ENCODE measurements around the gene UBTF.
A peak's percentile ranks its signal among the peaks of the same experiment; 100 is the strongest.

Gene UBTF

DNA sequence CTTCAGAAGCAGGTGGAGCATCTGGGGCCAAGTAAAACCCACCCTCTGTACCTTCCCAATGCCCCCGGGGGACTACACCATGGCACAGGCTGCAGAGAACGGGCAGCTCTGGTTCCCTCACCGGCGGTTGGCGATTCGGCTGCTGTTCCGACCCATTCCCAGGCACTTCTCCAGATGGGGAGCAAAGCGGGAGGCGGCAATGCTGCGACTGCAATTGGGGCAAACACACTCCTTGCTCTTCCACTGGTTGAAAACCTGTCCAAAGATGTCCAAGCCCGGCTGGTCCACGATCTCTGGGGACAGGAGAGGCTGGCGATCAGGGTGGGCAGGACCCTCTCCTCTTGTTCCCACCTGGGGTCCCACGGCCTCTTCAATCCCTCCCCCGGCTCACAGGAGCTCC lies 22.4 kb downstream of the UBTF start:
- DNase-seq = no peak

DNA sequence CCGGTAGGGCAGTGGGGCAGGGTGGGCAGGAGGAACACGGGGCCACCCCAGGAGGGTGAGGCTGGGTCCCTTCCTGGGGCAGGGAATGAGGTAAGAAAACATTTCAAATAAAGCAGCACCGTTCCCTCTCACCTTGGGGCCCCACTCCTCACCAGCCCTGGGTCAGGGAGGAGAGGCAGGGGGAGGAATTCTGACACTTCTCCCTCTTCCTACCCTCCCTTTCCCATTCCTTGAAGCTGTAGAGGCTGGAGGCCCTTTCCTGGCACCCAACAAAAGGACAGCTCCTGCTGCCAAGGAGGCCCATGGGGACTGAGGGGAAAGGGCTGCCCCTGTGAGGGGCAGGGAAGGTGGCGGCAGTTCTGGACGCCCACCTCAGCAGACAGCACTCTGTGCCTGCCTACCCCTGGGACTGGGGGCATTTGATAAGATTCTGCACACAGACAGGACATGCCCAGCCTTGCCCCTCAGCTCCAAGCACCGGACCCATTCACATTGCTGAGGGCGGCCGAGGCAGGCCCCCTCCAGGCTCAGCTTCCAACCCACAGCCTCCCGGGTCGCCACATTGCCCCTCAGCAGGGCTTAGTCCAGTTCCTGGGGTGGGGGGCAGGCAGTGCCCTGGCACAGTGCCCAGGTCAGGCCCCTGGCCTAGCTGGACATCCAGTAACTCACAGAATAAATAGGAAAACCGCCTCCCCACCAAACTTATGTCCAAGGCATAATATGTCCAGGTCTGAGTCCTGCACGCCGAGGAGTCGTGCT lies 26.0 kb downstream of the UBTF start:
- no peak for DNase-seq

DNA sequence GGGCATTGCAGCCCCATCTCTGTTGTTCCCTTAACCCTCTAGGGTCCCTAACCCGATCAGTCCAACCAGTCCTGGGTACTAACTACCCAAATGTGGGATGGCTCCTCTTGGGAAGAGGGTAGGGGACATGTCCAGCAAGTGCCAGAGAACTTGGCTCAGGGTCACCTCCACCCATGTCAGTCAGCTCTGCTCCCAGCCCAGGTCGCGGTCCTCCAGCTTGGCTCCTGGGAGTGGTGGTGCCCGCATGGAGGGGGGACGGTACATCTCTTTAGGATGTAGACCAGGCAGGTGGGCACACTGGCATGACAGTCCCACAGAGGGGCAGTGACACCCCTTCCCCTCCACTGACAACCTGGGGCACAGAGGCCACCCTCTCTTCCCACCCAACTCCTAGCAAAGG lies 26.7 kb downstream of the UBTF start:
- no peak for DNase-seq

DNA sequence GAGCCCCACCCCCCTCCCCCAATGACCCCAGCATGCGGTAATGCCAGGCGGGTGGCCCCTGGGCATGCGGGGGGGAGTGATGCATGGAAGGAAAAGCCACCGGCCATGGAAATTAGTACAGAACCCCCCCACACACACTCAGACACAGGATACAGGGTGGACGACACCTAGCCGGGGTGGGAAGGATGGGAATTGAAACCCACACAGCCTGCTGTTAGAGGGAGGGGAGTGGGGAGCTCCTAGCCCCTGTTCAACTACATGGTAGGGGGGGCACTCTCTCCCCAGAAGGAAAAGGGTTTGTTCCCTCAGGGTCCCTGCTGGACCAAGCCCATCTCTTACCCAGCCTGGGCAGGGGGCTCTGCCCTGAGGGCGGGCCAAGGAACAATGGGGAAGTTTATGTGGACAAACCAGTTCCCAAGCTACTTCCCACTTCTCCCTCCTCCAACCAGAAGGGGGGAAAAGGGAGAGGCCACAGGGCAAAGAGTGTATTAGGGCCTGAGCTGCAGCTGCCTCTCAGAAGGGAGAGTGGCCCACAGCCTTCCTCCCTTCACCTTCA lies 27.5 kb downstream of the UBTF start:
- no peak for DNase-seq

DNA sequence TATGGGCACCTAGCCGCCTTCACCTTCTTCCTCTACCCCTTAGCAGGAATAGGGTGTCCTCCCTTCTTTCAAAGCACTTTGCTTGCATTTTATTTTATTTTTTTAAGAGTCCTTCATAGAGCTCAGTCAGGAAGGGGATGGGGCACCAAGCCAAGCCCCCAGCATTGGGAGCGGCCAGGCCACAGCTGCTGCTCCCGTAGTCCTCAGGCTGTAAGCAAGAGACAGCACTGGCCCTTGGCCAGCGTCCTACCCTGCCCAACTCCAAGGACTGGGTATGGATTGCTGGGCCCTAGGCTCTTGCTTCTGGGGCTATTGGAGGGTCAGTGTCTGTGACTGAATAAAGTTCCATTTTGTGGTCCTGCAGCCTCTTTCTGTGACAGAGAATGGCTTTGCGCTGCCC lies 28.1 kb downstream of the UBTF start:
- no peak for DNase-seq

DNA sequence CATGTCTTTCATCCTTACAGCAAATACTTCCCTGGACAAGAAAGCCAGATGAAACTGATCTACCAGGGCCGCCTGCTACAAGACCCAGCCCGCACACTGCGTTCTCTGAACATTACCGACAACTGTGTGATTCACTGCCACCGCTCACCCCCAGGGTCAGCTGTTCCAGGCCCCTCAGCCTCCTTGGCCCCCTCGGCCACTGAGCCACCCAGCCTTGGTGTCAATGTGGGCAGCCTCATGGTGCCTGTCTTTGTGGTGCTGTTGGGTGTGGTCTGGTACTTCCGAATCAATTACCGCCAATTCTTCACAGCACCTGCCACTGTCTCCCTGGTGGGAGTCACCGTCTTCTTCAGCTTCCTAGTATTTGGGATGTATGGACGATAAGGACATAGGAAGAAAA lies 29.0 kb downstream of the UBTF start:
- DNase-seq = no peak

DNA sequence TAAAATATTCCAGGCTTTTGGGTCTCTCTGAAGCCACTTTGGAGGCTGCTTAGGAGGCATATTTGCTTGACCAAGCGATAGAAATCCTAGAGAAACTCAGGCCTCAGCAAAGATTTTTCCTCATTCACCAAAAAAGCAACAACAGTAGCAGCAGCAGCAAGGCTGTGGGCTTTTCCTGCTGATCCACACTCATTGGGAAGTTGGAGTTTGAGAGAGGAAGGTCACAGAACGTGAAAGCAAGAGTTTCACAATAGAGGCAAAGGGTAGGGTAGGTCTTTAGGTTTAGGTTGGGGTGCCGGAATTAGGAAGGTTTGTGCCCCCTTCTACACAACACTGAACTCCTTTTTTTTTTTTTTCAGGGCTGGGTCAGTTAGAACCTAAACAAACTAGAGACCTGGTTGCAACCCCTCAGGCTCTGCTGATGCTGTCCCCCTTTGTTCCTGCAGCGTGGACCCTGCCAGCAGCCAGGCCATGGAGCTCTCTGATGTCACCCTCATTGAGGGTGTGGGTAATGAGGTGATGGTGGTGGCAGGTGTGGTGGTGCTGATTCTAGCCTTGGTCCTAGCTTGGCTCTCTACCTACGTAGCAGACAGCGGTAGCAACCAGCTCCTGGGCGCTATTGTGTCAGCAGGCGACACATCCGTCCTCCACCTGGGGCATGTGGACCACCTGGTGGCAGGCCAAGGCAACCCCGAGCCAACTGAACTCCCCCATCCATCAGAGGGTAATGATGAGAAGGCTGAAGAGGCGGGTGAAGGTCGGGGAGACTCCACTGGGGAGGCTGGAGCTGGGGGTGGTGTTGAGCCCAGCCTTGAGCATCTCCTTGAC lies 30.7 kb downstream of the UBTF start:
- no peak for DNase-seq

DNA sequence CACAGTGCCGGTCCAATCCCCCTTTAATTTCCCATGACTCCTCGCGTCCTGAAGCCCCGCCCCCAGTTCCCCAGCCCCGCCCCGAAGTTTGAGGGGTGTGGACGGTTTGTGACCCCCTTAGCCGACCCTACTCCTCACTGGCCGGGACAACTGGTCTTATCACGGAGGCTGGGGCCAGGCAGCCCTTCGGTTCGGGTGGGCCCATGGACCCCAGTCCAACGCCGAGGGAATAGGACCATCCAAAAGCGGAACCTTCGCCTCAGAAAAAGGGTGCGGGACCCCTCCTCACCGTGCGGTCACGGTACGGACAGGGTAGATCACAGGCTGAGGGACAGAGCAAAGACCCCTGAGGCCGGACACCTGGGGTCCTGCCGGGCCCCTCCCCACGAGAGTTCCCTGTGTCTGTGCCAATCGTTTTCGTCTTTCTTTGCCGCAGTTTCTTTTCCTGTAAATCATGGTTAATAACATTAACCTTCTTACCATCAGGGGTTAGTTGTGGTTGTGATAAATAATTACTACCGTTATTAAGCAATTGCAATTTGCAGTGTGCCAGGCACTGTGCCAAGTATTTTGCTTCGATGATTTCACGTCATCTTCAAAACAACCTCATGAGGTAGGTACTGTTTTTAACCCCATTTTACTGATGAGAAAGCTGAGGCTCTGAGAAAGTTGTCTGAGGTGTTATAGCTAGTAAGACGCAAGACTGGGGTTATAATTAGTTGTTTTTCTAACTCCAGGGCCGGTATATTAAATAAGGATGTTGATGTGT lies 32.2 kb downstream of the UBTF start:
- no peak for DNase-seq

DNA sequence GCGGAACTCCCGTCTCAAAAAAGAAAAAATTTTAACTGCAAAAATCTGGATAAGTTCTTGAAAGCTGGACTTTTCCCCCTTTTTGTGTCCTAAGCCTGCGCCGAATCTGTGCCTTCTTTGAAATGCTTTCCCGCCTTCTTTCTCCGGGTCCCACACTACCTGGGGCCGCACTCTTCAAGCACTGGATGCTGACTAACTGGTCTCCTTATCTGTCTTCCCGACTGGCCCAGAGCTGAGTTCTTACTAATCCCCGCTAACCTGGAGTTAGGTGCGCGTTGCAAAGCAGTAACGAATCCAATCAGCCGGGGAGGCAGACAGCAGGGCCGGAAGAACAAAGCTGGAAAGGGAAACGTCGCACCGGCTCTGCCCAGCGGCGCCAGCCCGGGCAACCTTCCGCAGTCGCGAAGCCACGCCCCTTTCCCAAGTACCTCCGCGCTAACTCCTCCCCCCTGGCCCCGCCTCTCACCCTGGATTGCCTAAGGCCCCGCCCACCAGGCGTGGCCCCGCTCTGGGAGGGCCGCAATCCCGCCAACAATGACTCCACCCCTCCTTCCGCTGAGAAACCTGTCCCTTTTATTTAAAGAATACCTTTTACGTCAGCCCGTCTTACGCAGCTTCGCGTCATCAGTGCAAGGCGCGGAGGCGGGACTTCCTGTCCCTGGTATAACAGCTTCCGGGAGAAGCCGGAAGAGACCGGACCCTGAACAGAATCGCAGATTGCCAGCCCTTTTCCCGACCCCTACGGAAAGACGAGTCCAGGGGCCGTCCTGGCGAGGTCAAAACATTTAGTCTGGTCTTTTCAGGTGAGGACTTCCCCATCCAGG lies 33.0 kb downstream of the UBTF start, which contains the start of gene TMUB2:
TMUB2 (plus strand) TSS at position 666 of the 824 bp plus-strand sequence. CDS start 737 bp downstream, outside the sequence.
- peak; percentile 99 for DNase-seq

DNA sequence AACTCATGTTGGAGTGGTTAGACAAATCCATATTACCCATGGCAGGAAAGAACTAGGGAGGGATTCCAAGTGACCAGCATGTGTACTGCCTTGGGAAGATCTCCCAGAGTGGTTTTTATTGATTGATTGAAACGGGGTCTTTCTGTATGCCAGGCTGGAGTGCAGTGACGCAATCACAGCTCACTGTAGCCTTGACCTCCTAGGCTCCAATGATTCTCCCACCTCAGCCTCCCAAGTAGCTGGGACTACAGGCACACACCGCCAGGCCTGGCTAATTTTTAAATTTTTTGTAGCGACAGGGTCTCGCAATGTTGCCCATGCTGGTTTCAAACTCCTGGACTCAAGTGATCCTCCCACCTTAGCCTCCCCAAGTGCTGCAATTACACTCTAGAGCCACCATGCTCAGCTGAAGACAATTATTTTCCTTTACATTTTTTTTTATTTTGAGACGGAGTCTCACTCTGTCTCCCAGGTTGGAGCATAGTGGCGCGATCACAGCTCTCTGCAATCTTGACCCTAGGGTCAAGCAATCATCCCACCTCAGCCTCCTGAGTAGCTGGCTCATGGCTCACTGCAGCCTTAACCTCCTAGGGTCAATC lies 35.2 kb downstream of the UBTF start:
- DNase-seq = no peak

DNA sequence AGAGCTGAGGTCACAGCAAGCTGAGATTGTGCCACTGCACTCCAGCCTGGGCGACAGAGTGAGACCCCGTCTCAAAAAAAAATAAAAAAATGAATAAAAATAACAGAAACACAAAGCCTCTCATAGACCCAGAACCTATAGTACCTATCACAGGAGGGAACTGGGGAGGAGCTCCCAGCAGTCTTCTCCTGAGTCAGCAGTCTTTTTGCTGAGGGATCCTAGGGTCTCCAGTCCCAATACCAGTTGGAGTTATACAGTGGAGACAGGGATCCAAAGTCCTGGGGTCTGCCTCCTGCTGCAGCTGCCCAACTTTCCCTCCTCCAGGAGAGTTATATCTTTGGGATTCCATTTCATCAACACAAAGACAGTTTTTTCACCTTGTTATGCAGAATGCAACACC lies 36.5 kb downstream of the UBTF start:
- no peak for DNase-seq

DNA sequence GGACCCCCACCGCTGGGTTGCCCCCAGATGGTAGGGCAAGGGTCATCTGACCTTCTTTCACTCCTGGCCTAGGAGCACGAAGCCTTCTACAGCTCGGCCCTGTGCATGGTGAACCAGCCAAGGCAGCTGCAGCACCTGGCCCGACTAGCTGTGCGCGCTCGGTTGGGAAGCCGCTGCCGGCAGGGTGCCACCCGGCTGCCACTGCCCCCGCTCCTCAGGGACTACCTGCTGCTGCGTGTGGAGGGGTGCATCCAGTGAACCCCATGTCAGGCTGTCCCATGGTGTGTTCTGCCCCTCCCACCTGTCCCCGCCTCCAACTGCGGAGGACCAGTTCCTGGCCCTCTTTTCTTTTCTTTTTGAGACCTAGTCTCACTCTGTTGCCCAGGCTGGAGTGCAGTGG lies 41.3 kb downstream of the UBTF start:
- DNase-seq = no peak

DNA sequence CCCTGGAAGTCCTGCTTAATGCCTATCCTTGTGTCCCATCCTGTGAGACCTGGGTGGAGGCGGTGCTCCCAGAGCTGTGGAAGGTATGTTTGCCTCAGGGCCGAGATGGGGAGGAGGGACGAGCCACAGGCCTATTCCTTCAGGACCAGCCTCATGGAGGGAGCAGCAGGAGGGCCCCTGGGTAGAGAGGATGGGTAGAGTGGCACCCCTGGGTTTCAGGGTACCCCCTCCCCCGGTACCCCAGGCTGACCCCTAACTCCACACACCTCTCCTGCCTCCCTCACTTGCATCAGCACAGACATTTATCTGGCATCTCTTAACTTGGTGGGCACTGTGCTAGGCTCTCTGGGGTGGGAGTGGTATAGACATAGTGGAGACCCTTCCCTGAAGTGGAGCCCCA lies 41.8 kb downstream of the UBTF start:
- DNase-seq = no peak

DNA sequence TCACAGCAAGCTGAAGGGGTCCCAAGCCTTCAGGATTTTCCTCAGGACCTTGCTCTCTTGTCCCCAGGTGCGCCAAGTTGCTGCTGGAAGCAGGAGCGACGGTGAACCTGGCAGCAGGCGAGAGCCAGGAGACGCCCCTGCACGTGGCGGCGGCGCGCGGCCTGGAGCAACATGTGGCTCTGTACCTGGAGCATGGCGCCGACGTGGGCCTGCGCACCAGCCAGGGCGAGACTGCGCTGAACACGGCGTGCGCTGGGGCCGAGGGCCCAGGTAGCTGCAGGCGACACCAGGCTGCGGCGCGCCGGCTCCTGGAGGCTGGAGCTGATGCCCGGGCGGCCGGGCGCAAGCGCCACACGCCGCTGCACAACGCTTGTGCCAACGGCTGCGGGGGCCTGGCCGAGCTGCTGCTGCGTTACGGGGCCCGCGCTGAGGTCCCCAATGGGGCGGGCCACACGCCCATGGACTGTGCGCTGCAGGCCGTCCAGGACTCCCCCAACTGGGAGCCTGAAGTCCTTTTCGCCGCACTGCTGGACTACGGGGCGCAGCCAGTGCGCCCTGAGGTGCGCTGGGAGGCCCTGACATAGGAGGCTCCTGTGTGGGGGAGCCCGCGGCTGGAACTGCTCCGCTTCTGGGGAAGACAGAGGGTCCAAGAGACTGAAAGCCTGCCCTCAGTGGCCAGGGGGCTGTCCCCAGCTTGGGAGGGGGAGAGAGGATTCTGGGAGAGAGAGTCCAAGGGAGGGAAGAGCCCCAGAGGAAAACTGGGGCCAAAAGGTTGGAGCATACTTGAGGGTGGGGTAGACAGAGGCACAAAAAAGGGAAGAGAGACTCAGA lies 42.6 kb downstream of the UBTF start:
- no peak for DNase-seq

DNA sequence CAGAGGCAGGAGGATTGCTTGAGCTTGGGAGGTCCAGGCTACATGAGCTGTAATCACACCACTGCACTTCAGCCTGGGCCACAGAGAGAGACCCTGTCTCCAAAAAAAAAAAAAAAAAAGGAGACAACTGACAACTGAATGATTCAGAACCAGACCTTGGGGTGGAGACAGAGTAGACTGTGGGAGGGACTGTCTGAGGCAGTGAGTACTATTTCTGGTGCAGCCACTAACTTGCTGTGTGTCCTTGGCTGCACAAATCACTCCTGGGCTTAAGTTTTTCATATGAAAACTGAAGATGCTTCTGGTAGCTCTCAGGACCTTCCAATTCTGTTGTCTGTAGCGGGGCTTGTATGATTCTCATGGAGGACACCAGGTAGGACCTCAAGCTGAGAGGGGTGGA lies 43.2 kb downstream of the UBTF start:
- DNase-seq = no peak

DNA sequence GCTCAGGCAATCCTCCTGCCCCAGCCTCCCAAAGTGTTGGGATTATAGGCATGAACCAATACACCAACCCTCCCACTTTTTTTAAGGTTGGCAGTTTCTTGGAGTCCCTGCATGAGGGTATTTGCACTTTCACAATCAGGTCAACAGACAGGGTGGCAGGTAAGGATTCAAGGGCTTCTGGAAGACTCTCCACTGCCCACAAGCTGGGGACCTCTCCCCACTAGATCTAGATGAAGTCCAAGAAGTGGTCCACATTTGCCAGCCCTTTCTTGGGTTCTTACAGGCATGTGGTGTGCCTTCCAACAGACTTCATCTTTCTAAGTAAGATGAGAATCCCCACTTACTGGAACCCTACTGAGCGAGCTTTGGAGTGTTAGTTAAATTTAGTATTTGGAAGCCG lies 45.0 kb downstream of the UBTF start:
- DNase-seq = no peak

DNA sequence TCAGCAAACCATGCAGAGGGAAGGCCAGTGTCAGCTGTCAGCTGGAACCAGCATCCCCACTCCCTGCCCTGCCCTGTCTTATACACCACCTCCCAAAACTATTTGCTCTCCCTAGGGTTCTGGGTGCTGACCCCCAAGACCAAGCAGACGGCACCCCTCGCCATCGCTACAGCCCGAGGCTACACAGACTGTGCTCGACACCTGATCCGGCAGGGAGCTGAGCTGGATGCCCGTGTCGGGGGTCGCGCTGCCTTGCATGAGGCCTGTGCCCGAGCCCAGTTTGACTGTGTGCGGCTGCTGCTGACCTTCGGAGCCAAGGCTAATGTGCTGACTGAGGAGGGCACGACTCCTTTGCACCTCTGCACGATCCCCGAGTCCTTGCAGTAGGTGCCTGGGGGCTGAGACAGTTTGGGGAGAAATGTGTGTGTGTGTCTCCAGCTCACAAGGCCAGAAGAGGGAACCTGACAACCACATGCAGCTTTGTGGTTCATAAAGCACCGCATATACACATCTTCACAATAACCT lies 47.5 kb downstream of the UBTF start:
- no peak for DNase-seq

DNA sequence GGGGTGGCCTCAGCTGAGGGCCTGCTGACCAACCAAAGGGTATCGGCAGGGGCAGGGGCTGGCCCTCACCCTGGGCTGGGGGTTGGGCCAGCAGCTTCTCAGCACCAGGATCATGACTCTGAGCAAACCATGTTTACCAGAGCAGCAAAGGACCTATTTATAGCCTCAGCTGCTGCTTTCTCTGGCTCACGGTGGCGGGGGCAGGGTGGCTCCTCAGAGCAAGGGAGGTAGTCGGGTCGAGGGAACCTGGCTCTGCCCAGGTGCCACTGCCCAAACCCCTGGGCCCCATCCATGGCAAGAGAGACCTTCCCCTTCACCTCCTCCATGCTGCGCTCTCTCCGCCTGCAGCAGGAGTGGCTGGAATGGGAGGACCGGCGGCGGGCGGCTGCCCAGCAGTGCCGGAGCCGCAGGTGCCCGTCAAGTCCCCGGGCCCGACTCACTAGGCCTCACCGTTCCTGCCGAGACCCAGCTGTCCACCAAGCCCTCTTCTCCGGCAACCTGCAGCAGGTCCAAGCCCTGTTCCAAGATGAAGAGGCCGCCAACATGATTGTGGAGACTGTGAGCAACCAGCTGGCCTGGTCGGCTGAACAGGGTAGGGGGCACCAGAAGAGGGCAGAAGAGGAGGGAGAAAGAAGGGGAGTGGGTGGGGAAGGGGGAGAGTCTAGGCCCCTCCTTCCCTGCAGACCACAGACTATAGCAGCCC lies 48.8 kb downstream of the UBTF start, which contains the start of gene ASB16:
ASB16 (plus strand) TSS at position 206 of the 703 bp plus-strand sequence; CDS start at position 292, 86 bp downstream.
- no peak for DNase-seq

DNA sequence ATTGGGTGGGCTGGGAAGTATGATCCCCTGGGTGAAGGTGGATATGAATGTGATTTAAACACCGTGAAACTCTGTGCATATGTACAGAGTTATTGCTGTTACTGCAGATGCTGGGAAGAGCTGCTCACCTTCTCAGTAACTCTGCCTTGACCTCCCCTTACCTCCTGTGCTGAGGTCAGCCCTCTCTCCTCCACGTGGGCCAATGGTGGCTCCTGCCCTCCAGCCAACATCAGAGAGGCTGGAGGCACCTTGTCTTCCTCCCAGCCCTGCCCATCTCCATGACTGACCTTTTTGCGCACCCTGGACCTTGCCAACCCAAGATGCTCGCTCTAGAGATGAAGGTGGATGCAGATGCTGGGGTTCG lies 49.4 kb downstream of the UBTF start:
- no peak for DNase-seq
